Endothelial cell of umbilical vein (primary cell): ENCODE data around the gene GTF3C4. TPM values are rescaled to one million over a fixed set of nuclear protein-coding genes. Genes with fewer than 3 reads are reported as not detected.

Source experiments
- BruUV-seq: library from RNA; stranded (reverse); fragments of 400-500 nt; replicated peaks from 2 replicates; lab custom pipeline; 2021; lab: Mats Ljungman, UMichigan
- CTCF ChIA-PET: fragments of 300-600, 350-600 bp; sonication (Branson Sonifier 250); formaldehyde crosslinking; loops from one replicate; lab custom pipeline; 2021; ENCODE audit warnings: antibody characterized with exemption, inconsistent platforms; lab: Charles Lee
- POLR2A ChIA-PET: fragments of 300-600, 350-600 bp; sonication (Branson Sonifier 250); formaldehyde crosslinking; loops from one replicate; lab custom pipeline; 2021; ENCODE audit warnings: antibody characterized with exemption, inconsistent platforms; lab: Charles Lee
- DNase-seq: peaks from one replicate; pipeline ENCODE4 v3.0.0-alpha.2; 2011; ENCODE audit warnings: low read depth, low spot score
- FAIRE-seq: peaks from 2 replicates; lab custom pipeline; 2011; peaks lifted over from hg19 to GRCh38; lab: Jason Lieb, UNC
- H2AFZ ChIP-seq: 2 replicates; pipeline ENCODE4 v1.6.0; 2012; ENCODE audit warnings: low read depth, low read length, control low read depth, inconsistent platforms
- H3K27ac ChIP-seq: 2 replicates; pipeline ENCODE4 v1.5.1; 2011; ENCODE audit warnings: low read depth, mild to moderate bottlenecking, control low read depth, low read length, moderate library complexity; ENCODE audit not compliant: insufficient read depth
- H3K27me3 ChIP-seq, 2 experiments: 2 replicates each; pipeline versions ENCODE4 v1.6.0 to v1.6.1; 2011; ENCODE audit warnings: low read length in 2 of 2, mixed read lengths in 1 of 2; ENCODE audit not compliant: control insufficient read depth in 2 of 2, insufficient read depth in 2 of 2
- H3K36me3 ChIP-seq, 2 experiments: 2 replicates in 1 of 2; 3 replicates in 1 of 2; pipeline ENCODE4 v1.5.1; 2011; ENCODE audit warnings: low read length in 2 of 2, mild to moderate bottlenecking in 1 of 2, moderate library complexity in 1 of 2; ENCODE audit not compliant: control insufficient read depth in 2 of 2, insufficient read depth in 2 of 2; ENCODE audit errors: extremely low read depth in 1 of 2
- H3K4me1 ChIP-seq: 3 replicates; pipeline ENCODE4 v1.5.1; 2011; ENCODE audit warnings: mild to moderate bottlenecking, low read length; ENCODE audit not compliant: control insufficient read depth, insufficient read depth; ENCODE audit errors: extremely low read depth
- H3K4me2 ChIP-seq: 2 replicates; pipeline ENCODE4 v1.6.1; 2011; ENCODE audit warnings: low read length, control low read depth, mixed read lengths; ENCODE audit not compliant: insufficient read depth
- H3K4me3 ChIP-seq, 3 experiments: fragments of 200-600 bp in 1 of 3; sonication (generic), shearing (Covaris generic) in 1 of 3; replicated peaks in 1 of 3; 2 replicates each; pipeline ENCODE4 v1.5.1; 2011 to 2016; ENCODE audit warnings: control low read depth in 3 of 3, low read length in 3 of 3, mild to moderate bottlenecking in 2 of 3, inconsistent platforms in 1 of 3, low read depth in 1 of 3, moderate library complexity in 1 of 3; ENCODE audit not compliant: insufficient read depth in 1 of 3
- H3K79me2 ChIP-seq: 2 replicates; pipeline ENCODE4 v1.6.0; 2012; ENCODE audit warnings: low read length, inconsistent platforms; ENCODE audit not compliant: control insufficient read depth, insufficient read depth
- H3K9ac ChIP-seq: replicated peaks from 2 replicates; pipeline ENCODE3; 2011; ENCODE audit warnings: low read length, control low read depth; ENCODE audit not compliant: insufficient read depth; ENCODE audit errors: extremely low read depth
- H3K9me1 ChIP-seq: replicated peaks from 3 replicates; pipeline ENCODE4 v1.6.0; 2011; ENCODE audit warnings: mild to moderate bottlenecking, low read length; ENCODE audit not compliant: control insufficient read depth, insufficient read depth; ENCODE audit errors: extremely low read depth
- H3K9me3 ChIP-seq: replicated peaks from 2 replicates; pipeline ENCODE4 v1.5.1; 2012; ENCODE audit warnings: low read length, inconsistent platforms; ENCODE audit not compliant: control insufficient read depth, insufficient read depth
- H4K20me1 ChIP-seq: replicated peaks from 2 replicates; pipeline ENCODE3; 2011; ENCODE audit warnings: mild to moderate bottlenecking, low read length; ENCODE audit not compliant: control insufficient read depth, insufficient read depth; ENCODE audit errors: extremely low read depth
- EZH2 ChIP-seq: IDR thresholded peaks from 2 replicates; pipeline ENCODE4 v1.6.1; 2012; ENCODE audit warnings: borderline replicate concordance, low read depth, mild to moderate bottlenecking, moderate library complexity, low read length, inconsistent platforms; ENCODE audit not compliant: severe bottlenecking
- GATA2 ChIP-seq: IDR thresholded peaks from 2 replicates; pipeline ENCODE4 v1.7.0; 2011; ENCODE audit warnings: low read depth, mild to moderate bottlenecking, moderate library complexity, mixed read lengths, low read length; ENCODE audit not compliant: insufficient read length, insufficient read depth
- JUN ChIP-seq: IDR thresholded peaks from 2 replicates; pipeline ENCODE4 v1.6.1; 2011; ENCODE audit warnings: borderline replicate concordance, low read depth; ENCODE audit not compliant: insufficient read length, insufficient read depth
- MYC ChIP-seq: IDR thresholded peaks from one replicate; pipeline ENCODE4 v1.6.1; 2011; ENCODE audit warnings: mild to moderate bottlenecking, low read depth, low read length
- POLR2AphosphoS5 ChIP-seq: IDR thresholded peaks from 2 replicates; pipeline ENCODE4 v1.6.1; 2012; ENCODE audit warnings: low read depth, mild to moderate bottlenecking, control low read depth, low read length, moderate library complexity; ENCODE audit not compliant: insufficient read depth
- dilution Hi-C: fragments of 300-500 bp; cut with MboI; formaldehyde crosslinking; loops from one replicate; pipeline ENCODE4 v1.15.0; 2019; ENCODE audit warnings: low sequenced_read_pairs; ENCODE audit not compliant: extremely low pct_ligation_motif_present
- intact Hi-C: fragments of 100-400 bp; cut with micrococcal nuclease; formaldehyde crosslinking; loops from one replicate; pipeline ENCODE4 v1.10.0; 2022
- polyA plus RNA-seq, 4 experiments: library from polyadenylated mRNA; depleted of rRNA in 3 of 4; stranded (reverse) in 3 of 4; unstranded in 1 of 4; fragments of >200 nt; gene quantifications; 2 replicates each; pipeline versions ENCODE4 v1.2.1 to v1.2.3, GENCODE V29; 2011 to 2012; ENCODE audit warnings: missing spikeins in 1 of 4
- total RNA-seq: library from RNA; stranded (reverse); gene quantifications from 2 replicates; pipeline ENCODE4 v1.2.3, GENCODE V29; 2021
- TF ChIP-seq, protein P1 (sequence below): IDR thresholded peaks from 2 replicates; pipeline ENCODE4 v1.6.1; 2011; ENCODE audit not compliant: insufficient read depth, insufficient read length
- TF ChIP-seq, protein P2 (sequence below), 2 donors: IDR thresholded peaks; 1 replicate in 1 of 2; 2 replicates in 1 of 2; pipeline ENCODE4 v1.5.1; 2011; ENCODE audit warnings: low read length in 2 of 2, mild to moderate bottlenecking in 2 of 2, moderate library complexity in 2 of 2, control low read depth in 1 of 2, inconsistent platforms in 1 of 2, low read depth in 1 of 2; ENCODE audit not compliant: insufficient read depth in 1 of 2; ENCODE audit errors: extremely low read depth in 1 of 2

The GTF3C4 gene
- total and polyA plus RNA-seq, 2 donors (not counting 3 experiments of a cell fraction or from before 2014, with no cell fraction given), result 3.3 to 19.2 TPM

DNA sequence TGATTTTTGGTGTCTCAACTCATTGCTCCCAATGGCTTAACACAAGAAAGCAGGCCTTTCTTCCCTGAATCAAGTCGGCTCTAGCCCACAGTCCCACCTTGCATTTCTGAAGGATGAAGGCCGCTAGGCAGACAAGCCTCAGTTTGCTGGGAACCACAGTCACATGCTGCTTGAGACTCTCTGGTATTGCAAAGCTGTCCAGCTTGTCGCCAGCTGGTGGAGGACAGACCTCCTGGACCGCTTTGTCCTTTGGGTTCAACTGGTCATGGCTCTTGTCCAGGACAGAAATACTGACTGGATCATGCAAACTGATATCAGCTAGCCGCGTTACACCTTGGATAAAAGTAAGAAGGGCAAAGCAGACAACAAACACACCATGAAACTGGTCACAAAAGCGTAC is 23.5 kb upstream of the GTF3C4 start:
- H3K9me3 ChIP-seq, result no peaks in the 10 kb centered on the region
- no peak overlapping the region for H2AFZ ChIP-seq
- H3K27me3 ChIP-seq, result no peaks in the 10 kb centered on the region
- no peaks in the 10 kb centered on the region for H3K79me2 ChIP-seq
- DNase-seq (no peak), FAIRE-seq (no peak)
- POLR2A ChIA-PET, result no interaction called here
- H3K4me2 ChIP-seq, result no peak overlapping the region
- H4K20me1 ChIP-seq, result no peaks in the 10 kb centered on the region
- H3K4me1 ChIP-seq, result no peaks in the 10 kb centered on the region
- dilution Hi-C loops, result no loop called here
- TF ChIP-seq, protein P1, sequence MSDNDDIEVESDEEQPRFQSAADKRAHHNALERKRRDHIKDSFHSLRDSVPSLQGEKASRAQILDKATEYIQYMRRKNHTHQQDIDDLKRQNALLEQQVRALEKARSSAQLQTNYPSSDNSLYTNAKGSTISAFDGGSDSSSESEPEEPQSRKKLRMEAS, result no peak
- TF ChIP-seq MYC, result no peak
- TF ChIP-seq EZH2, result no peak
- TF ChIP-seq GATA2, result no peak
- no peak for TF ChIP-seq JUN
- no peak for TF ChIP-seq POLR2AphosphoS5
- TF ChIP-seq, protein P2, sequence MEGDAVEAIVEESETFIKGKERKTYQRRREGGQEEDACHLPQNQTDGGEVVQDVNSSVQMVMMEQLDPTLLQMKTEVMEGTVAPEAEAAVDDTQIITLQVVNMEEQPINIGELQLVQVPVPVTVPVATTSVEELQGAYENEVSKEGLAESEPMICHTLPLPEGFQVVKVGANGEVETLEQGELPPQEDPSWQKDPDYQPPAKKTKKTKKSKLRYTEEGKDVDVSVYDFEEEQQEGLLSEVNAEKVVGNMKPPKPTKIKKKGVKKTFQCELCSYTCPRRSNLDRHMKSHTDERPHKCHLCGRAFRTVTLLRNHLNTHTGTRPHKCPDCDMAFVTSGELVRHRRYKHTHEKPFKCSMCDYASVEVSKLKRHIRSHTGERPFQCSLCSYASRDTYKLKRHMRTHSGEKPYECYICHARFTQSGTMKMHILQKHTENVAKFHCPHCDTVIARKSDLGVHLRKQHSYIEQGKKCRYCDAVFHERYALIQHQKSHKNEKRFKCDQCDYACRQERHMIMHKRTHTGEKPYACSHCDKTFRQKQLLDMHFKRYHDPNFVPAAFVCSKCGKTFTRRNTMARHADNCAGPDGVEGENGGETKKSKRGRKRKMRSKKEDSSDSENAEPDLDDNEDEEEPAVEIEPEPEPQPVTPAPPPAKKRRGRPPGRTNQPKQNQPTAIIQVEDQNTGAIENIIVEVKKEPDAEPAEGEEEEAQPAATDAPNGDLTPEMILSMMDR (IDR thresholded peaks at IDR 0.05; ENCODE audit: extremely low read depth in 1 of 2, insufficient read depth in 1 of 2, low read depth in 1 of 2, low read length in 2 of 2), result no peak
- no TSS peak for BruUV-seq
- no peak overlapping the region for H3K9ac ChIP-seq
- peaks cover 15 to 23% of the 10 kb centered on the region in 2 experiments for H3K36me3 ChIP-seq
- H3K27ac ChIP-seq, result no peak overlapping the region
- no peak overlapping the region for H3K4me3 ChIP-seq
- no peaks in the 10 kb centered on the region for H3K9me1 ChIP-seq
- intact Hi-C loops, result no loop called here
- CTCF ChIA-PET, result no interaction called here
